ENCODE data around the gene CAND1.

- no peak for TF ChIP-seq POLR2A (IDR thresholded peaks at IDR 0.05; ENCODE audit: low read depth, low read length)
- TF ChIP-seq POLR2AphosphoS5 (IDR thresholded peaks at IDR 0.05; ENCODE audit: low read depth, low read length) = no peak; the same call in 1 of the 2 replicates
- no peak for TF ChIP-seq PAX5 (IDR thresholded peaks at IDR 0.05; ENCODE audit: insufficient read depth, low read length, severe bottlenecking)
These were observed 745 bp downstream of the CAND1 start for GRCh38 chr12:67269633-67270573.

All from GM12891 (cell line).